22Rv1 (cell line): ENCODE results near the gene KLHL33.

ENCODE experiments used
- CTCF ChIP-seq: fragments of 450-650 bp; IDR thresholded peaks from 2 replicates; pipeline ENCODE4 v1.5.1; 2017; ENCODE audit warnings: mild to moderate bottlenecking
- ZFX ChIP-seq: fragments of 450-650 bp; IDR thresholded peaks from 2 replicates; pipeline ENCODE4 v1.6.1; 2017; ENCODE audit warnings: antibody characterized with exemption, borderline replicate concordance

- no peak for TF ChIP-seq CTCF
- no peak for TF ChIP-seq ZFX
These were observed 51.6 kb downstream of the KLHL33 start for GRCh38 chr14:20384321-20384720.
